Activated CD4-positive, alpha-beta T cell treated with anti-CD3 and anti-CD28 coated beads, Interleukin-2, amount 50 U/mL, for 4 hours (primary cell): ENCODE data around the gene HSPG2.
"Not testable (repeated sequence)": the region's sequence is repeated elsewhere in the genome, so short reads cannot be mapped to it uniquely, and the experiment has no call there.

ENCODE experiments used
- DNase-seq, 2 experiments: peaks; one replicate each; pipeline ENCODE4 v3.0.0-alpha.2; 2020

The HSPG2 gene

GRCh38 chr1:21841852-21842466 lies 95.2 kb downstream of the HSPG2 start:
- DNase-seq: no peak

- DNase-seq: no peak
These were observed 96.1 kb downstream of the HSPG2 start for GRCh38 chr1:21840981-21841380.

- no peak for DNase-seq
These were observed 97.6 kb downstream of the HSPG2 start for GRCh38 chr1:21839337-21840037.

- DNase-seq: no peak
These were observed 98.6 kb downstream of the HSPG2 start for GRCh38 chr1:21838359-21839157.

GRCh38 chr1:21837476-21837875 lies 99.6 kb downstream of the HSPG2 start:
- no peak for DNase-seq

- no peak for DNase-seq
These were observed 100.4 kb downstream of the HSPG2 start for GRCh38 chr1:21836729-21837128.

GRCh38 chr1:21836010-21836409 lies 101.1 kb downstream of the HSPG2 start:
- DNase-seq: no peak

- no peak for DNase-seq
These were observed 102.4 kb downstream of the HSPG2 start for GRCh38 chr1:21834666-21835065.

GRCh38 chr1:21834094-21834493 lies 103.0 kb downstream of the HSPG2 start:
- no peak for DNase-seq

GRCh38 chr1:21833392-21833976 lies 103.6 kb downstream of the HSPG2 start:
- no peak for DNase-seq

- DNase-seq: no peak
These were observed 105.6 kb downstream of the HSPG2 start for GRCh38 chr1:21831454-21831970.

- no peak for DNase-seq
These were observed 106.2 kb downstream of the HSPG2 start for GRCh38 chr1:21830792-21831453.

GRCh38 chr1:21829294-21829693 lies 107.8 kb downstream of the HSPG2 start:
- DNase-seq: no peak

- no peak for DNase-seq
These were observed 108.5 kb downstream of the HSPG2 start for GRCh38 chr1:21828506-21829210.

GRCh38 chr1:21828075-21828474 lies 109.0 kb downstream of the HSPG2 start:
- DNase-seq: no peak

- no peak for DNase-seq
These were observed 109.9 kb downstream of the HSPG2 start for GRCh38 chr1:21827141-21827679.

- not testable (repeated sequence) for DNase-seq
These were observed 110.4 kb downstream of the HSPG2 start for GRCh38 chr1:21826694-21827093.

- no peak for DNase-seq
These were observed 111.7 kb downstream of the HSPG2 start for GRCh38 chr1:21825393-21825792.

GRCh38 chr1:21824926-21825325 lies 112.2 kb downstream of the HSPG2 start:
- DNase-seq: no peak

GRCh38 chr1:21823980-21824702 lies 113.0 kb downstream of the HSPG2 start:
- no peak for DNase-seq
